HEK293 (cell line): ENCODE results near the gene PDE10A.

Source experiments
- KLF10 ChIP-seq: fragments of 450-650 bp; IDR thresholded peaks from 2 replicates; pipeline ENCODE4 v1.5.1; 2018; ENCODE audit warnings: missing biosample characterization, mild to moderate bottlenecking, missing genetic modification characterization
- KLF16 ChIP-seq: fragments of 450-650 bp; formaldehyde crosslinking; IDR thresholded peaks from 2 replicates; pipeline ENCODE4 v1.5.1; 2017; ENCODE audit warnings: missing biosample characterization, missing genetic modification characterization
- OSR2 ChIP-seq: fragments of 450-650 bp; formaldehyde crosslinking; IDR thresholded peaks from 2 replicates; pipeline ENCODE4 v1.5.1; 2016; ENCODE audit warnings: missing biosample characterization, missing genetic modification characterization
- YY2 ChIP-seq: fragments of 450-650 bp; formaldehyde crosslinking; IDR thresholded peaks from 2 replicates; pipeline ENCODE4 v1.5.1; 2016; ENCODE audit warnings: missing biosample characterization, missing genetic modification characterization
- ZBTB1 ChIP-seq: fragments of 450-650 bp; formaldehyde crosslinking; IDR thresholded peaks from 2 replicates; pipeline ENCODE4 v1.5.1; 2016; ENCODE audit warnings: missing biosample characterization, missing genetic modification characterization
- ZBTB10 ChIP-seq: fragments of 450-650 bp; formaldehyde crosslinking; IDR thresholded peaks from 2 replicates; pipeline ENCODE4 v1.5.1; 2016; ENCODE audit warnings: missing biosample characterization, missing genetic modification characterization
- ZBTB11 ChIP-seq: fragments of 450-650 bp; formaldehyde crosslinking; conservative IDR thresholded peaks from 2 replicates; pipeline ENCODE4 v1.5.1; 2016; ENCODE audit warnings: low read depth, missing biosample characterization, missing genetic modification characterization
- ZBTB17 ChIP-seq: fragments of 450-650 bp; formaldehyde crosslinking; IDR thresholded peaks from 2 replicates; pipeline ENCODE4 v1.5.1; 2016; ENCODE audit warnings: missing biosample characterization, missing genetic modification characterization
- ZBTB44 ChIP-seq: fragments of 450-650 bp; IDR thresholded peaks from 2 replicates; pipeline ENCODE4 v1.5.1; 2018; ENCODE audit warnings: missing biosample characterization, mild to moderate bottlenecking, missing genetic modification characterization
- ZBTB48 ChIP-seq: fragments of 450-650 bp; formaldehyde crosslinking; IDR thresholded peaks from 2 replicates; pipeline ENCODE4 v1.5.1; 2016; ENCODE audit warnings: missing biosample characterization, missing genetic modification characterization
- ZBTB49 ChIP-seq: fragments of 450-650 bp; formaldehyde crosslinking; IDR thresholded peaks from 2 replicates; pipeline ENCODE4 v1.5.1; 2016; ENCODE audit warnings: missing biosample characterization, missing genetic modification characterization, low read depth
- ZNF140 ChIP-seq: fragments of 450-650 bp; formaldehyde crosslinking; IDR thresholded peaks from 2 replicates; pipeline ENCODE4 v1.5.1; 2016; ENCODE audit warnings: missing biosample characterization, missing genetic modification characterization
- ZNF16 ChIP-seq: fragments of 450-650 bp; formaldehyde crosslinking; IDR thresholded peaks from 2 replicates; pipeline ENCODE4 v1.5.1; 2016; ENCODE audit warnings: low read depth, missing biosample characterization, missing genetic modification characterization
- ZNF223 ChIP-seq: fragments of 450-650 bp; formaldehyde crosslinking; IDR thresholded peaks from 2 replicates; pipeline ENCODE4 v1.5.1; 2016; ENCODE audit warnings: missing biosample characterization, missing genetic modification characterization
- ZNF24 ChIP-seq: fragments of 450-650 bp; formaldehyde crosslinking; IDR thresholded peaks from 2 replicates; pipeline ENCODE4 v1.5.1; 2016; ENCODE audit warnings: missing biosample characterization, missing genetic modification characterization
- ZNF341 ChIP-seq: fragments of 450-650 bp; formaldehyde crosslinking; IDR thresholded peaks from 2 replicates; pipeline ENCODE4; 2016; ENCODE audit warnings: low read depth, missing biosample characterization, missing genetic modification characterization
- ZNF366 ChIP-seq: fragments of 450-650 bp; formaldehyde crosslinking; conservative IDR thresholded peaks from 2 replicates; pipeline ENCODE4 v1.5.1; 2016; ENCODE audit warnings: missing biosample characterization, missing genetic modification characterization
- ZNF394 ChIP-seq: fragments of 450-650 bp; formaldehyde crosslinking; IDR thresholded peaks from 2 replicates; pipeline ENCODE4 v1.5.1; 2016; ENCODE audit warnings: missing biosample characterization, missing genetic modification characterization, mild to moderate bottlenecking, moderate library complexity, borderline replicate concordance
- ZNF426 ChIP-seq: fragments of 450-650 bp; formaldehyde crosslinking; IDR thresholded peaks from 2 replicates; pipeline ENCODE4 v1.5.1; 2017; ENCODE audit warnings: missing biosample characterization, missing genetic modification characterization, mild to moderate bottlenecking, inconsistent platforms, moderate library complexity
- ZNF48 ChIP-seq: fragments of 450-650 bp; formaldehyde crosslinking; IDR thresholded peaks from 2 replicates; pipeline ENCODE4 v1.5.1; 2016; ENCODE audit warnings: missing biosample characterization, missing genetic modification characterization
- ZNF549 ChIP-seq: fragments of 450-650 bp; IDR thresholded peaks from 2 replicates; pipeline ENCODE4 v1.5.1; 2018; ENCODE audit warnings: missing biosample characterization, missing genetic modification characterization, mild to moderate bottlenecking, inconsistent platforms, moderate library complexity
- ZNF555 ChIP-seq: fragments of 450-650 bp; formaldehyde crosslinking; conservative IDR thresholded peaks from 2 replicates; pipeline ENCODE4 v1.5.1; 2017; ENCODE audit warnings: missing biosample characterization, mild to moderate bottlenecking, missing genetic modification characterization, inconsistent platforms
- ZNF776 ChIP-seq: fragments of 450-650 bp; formaldehyde crosslinking; IDR thresholded peaks from 2 replicates; pipeline ENCODE4 v1.5.0; 2017; ENCODE audit warnings: missing biosample characterization, missing genetic modification characterization, borderline replicate concordance
- TF ChIP-seq, protein P1 (sequence below): fragments of 450-650 bp; formaldehyde crosslinking; IDR thresholded peaks from 2 replicates; pipeline ENCODE4 v1.5.1; 2017; ENCODE audit warnings: missing biosample characterization, missing genetic modification characterization
- TF ChIP-seq, protein P2 (sequence below): fragments of 450-650 bp; formaldehyde crosslinking; IDR thresholded peaks from 2 replicates; pipeline ENCODE4 v1.5.1; 2016; ENCODE audit warnings: missing biosample characterization, missing genetic modification characterization

Gene PDE10A

DNA sequence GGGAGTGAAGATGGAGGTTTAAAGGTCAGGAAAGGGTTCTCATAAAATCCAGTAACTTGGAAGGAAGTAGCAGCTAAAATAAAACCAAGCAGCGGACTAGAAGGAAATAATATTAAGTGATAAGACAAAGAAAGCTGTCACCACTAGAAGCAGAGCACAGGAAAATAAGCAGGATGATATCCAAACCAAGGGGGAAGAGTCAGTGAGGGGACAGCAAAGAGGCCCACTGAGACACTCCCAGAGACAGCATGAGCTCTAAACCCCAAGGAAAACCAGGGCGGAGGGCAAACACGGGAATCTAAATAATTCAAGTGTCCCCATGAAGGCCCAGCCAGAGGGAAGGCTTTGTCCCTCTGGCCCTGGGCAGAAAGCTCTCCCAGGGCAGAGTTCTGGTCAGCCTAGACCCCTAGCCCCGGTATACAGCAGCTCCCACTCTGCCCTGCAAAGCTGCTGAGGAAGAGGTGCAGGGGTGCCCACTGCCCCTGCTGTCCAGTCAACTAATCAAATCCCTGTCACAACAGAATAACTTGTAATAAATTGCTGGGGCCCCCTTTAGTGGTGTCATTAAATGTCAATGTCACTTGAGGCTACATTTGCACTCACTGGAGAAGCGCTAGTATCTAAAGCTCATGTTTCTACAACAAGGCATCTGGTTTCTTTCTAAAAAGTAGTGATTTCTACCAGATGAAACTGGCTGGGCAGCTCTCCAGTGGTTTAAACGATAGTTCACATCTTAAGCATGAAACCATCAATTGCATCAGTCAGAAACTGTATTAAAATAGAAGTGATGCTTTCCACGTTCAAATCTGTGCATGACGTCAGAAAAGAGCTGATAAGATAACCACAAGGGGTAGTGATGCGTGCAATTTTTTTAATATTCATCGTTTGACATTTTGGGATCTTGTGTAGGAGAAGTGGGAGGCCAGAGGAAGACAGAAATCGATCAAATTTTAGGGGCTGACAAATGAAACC lies 13.6 kb downstream of the PDE10A start (continued):
- no peak for TF ChIP-seq ZBTB49 (tag by site-specific recombination)
- no peak for TF ChIP-seq ZBTB11 (tag by site-specific recombination)
- no peak for TF ChIP-seq ZNF776 (tag by site-specific recombination)
- no peak for TF ChIP-seq ZNF223 (tag by site-specific recombination)
- no peak for TF ChIP-seq YY2 (tag by site-specific recombination)
- no peak for TF ChIP-seq ZNF426 (tag by site-specific recombination)
- TF ChIP-seq ZNF555 (tag by site-specific recombination), result no peak
- no peak for TF ChIP-seq ZBTB10 (tag by site-specific recombination)
- 0 out of 2 replicates have a peak, but pooled peaks have one; percentile 47 for TF ChIP-seq ZNF24 (tag by site-specific recombination)
- 0 out of 2 replicates have a peak, but pooled peaks have one; percentile 29 for TF ChIP-seq KLF10 (tag by site-specific recombination)
- TF ChIP-seq ZBTB48 (tag by site-specific recombination), result peak; percentile 66; the same call in 1 of the 2 replicates
- TF ChIP-seq ZNF48 (tag by site-specific recombination), result no peak
- TF ChIP-seq ZBTB17 (tag by site-specific recombination), result peak; percentile 36; the same call in 1 of the 2 replicates
- TF ChIP-seq ZNF16, result no peak
- TF ChIP-seq ZNF366 (tag by site-specific recombination), result peak; percentile 75
- TF ChIP-seq ZNF341, result no peak
- TF ChIP-seq ZNF140 (tag by site-specific recombination), result no peak
- TF ChIP-seq KLF16 (tag by site-specific recombination), result no peak
- TF ChIP-seq, protein P1, sequence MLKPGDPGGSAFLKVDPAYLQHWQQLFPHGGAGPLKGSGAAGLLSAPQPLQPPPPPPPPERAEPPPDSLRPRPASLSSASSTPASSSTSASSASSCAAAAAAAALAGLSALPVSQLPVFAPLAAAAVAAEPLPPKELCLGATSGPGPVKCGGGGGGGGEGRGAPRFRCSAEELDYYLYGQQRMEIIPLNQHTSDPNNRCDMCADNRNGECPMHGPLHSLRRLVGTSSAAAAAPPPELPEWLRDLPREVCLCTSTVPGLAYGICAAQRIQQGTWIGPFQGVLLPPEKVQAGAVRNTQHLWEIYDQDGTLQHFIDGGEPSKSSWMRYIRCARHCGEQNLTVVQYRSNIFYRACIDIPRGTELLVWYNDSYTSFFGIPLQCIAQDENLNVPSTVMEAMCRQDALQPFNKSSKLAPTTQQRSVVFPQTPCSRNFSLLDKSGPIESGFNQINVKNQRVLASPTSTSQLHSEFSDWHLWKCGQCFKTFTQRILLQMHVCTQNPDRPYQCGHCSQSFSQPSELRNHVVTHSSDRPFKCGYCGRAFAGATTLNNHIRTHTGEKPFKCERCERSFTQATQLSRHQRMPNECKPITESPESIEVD (tag by site-specific recombination), result peak; percentile 80
- TF ChIP-seq OSR2 (tag by site-specific recombination), result peak; percentile 79
- peak; percentile 93 for TF ChIP-seq ZBTB44
- peak; percentile 24; the same call in 1 of the 2 replicates for TF ChIP-seq ZNF394
- TF ChIP-seq, protein P2, sequence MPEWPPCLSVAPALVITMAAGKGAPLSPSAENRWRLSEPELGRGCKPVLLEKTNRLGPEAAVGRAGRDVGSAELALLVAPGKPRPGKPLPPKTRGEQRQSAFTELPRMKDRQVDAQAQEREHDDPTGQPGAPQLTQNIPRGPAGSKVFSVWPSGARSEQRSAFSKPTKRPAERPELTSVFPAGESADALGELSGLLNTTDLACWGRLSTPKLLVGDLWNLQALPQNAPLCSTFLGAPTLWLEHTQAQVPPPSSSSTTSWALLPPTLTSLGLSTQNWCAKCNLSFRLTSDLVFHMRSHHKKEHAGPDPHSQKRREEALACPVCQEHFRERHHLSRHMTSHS (tag by site-specific recombination), result no peak
- no peak for TF ChIP-seq ZNF549
- no peak for TF ChIP-seq ZBTB1 (tag by site-specific recombination)
